Activated T-cell treated with anti-CD3 and anti-CD28 coated beads, Interleukin-2, amount 50 U/mL, for 72 hours (primary cell): ENCODE measurements around the gene DLST. TPM values are rescaled to one million over a fixed set of nuclear protein-coding genes. Genes with fewer than 3 reads are reported as not detected.

Source experiments
- ATAC-seq, 2 donors: fragments of 150-1000 bp; cut with Tn5 transposase; replicated peaks in 1 of 2; 2 replicates each; pipeline ENCODE4 v1.10.0; 2021; ENCODE audit warnings: moderate library complexity in 2 of 2, mild to moderate bottlenecking in 1 of 2
- DNase-seq, 2 donors: peaks; one replicate each; pipeline ENCODE4 v3.0.0; 2021 to 2022; ENCODE audit warnings: mixed read lengths in 1 of 2
- H3K27ac Mint-ChIP-seq: one replicate; pipeline ENCODE4 v1.8.0; 2022; ENCODE audit warnings: mild to moderate bottlenecking, moderate library complexity, mixed read lengths
- H3K27me3 Mint-ChIP-seq: one replicate; pipeline ENCODE4 v1.8.0; 2022; ENCODE audit warnings: low read depth, mixed read lengths
- H3K36me3 Mint-ChIP-seq, 2 donors: one replicate each; pipeline ENCODE4 v1.8.0; 2022; ENCODE audit warnings: mixed read lengths in 2 of 2, mild to moderate bottlenecking in 1 of 2; ENCODE audit not compliant: insufficient read depth in 2 of 2
- H3K4me1 Mint-ChIP-seq: one replicate; pipeline ENCODE4 v1.8.0; 2022; ENCODE audit warnings: low read depth, mixed read lengths
- H3K4me3 Mint-ChIP-seq, 2 donors: one replicate each; pipeline ENCODE4 v1.8.0; 2022; ENCODE audit warnings: mild to moderate bottlenecking in 2 of 2, mixed read lengths in 2 of 2, moderate library complexity in 2 of 2
- H3K9me3 Mint-ChIP-seq, 2 donors: one replicate each; pipeline ENCODE4 v1.8.0; 2022; ENCODE audit warnings: mixed read lengths in 2 of 2
- total RNA-seq, 2 donors: library from RNA; stranded (reverse); gene quantifications; one replicate each; pipeline ENCODE4 v1.2.3, GENCODE V29; 2022

DLST gene
- total RNA-seq, 2 donors from 2014 or later: 151 to 183 TPM

- DNase-seq: no peak
- no peak for ATAC-seq
- Mint-ChIP-seq H3K4me3 (no peak overlapping the region), H3K27me3 (no peaks in the 10 kb centered on the region), H3K27ac (no peak overlapping the region), H3K4me1 (peaks cover 17% of the 10 kb centered on the region), H3K36me3 (no peaks in the 10 kb centered on the region), H3K9me3 (no peaks in the 10 kb centered on the region)
These were observed 65.1 kb downstream of the DLST start for GRCh38 chr14:74946659-74947281.

GRCh38 chr14:74947353-74948227 is 65.9 kb downstream of the DLST start:
- Mint-ChIP-seq H3K9me3 (no peaks in the 10 kb centered on the region), H3K36me3 (no peaks in the 10 kb centered on the region), H3K4me1 (peaks cover 9% of the 10 kb centered on the region), H3K27ac (no peak overlapping the region), H3K4me3 (no peak overlapping the region), H3K27me3 (no peaks in the 10 kb centered on the region)
- ATAC-seq (no peak), DNase-seq (no peak)

GRCh38 chr14:74948228-74949175 is 66.8 kb downstream of the DLST start:
- DNase-seq (no peak), ATAC-seq (no peak)
- Mint-ChIP-seq H3K27me3 (peaks cover 3% of the 10 kb centered on the region), H3K4me3 (no peak overlapping the region), H3K4me1 (peaks cover 9% of the 10 kb centered on the region), H3K27ac (no peak overlapping the region), H3K36me3 (no peaks in the 10 kb centered on the region), H3K9me3 (no peaks in the 10 kb centered on the region)

- H3K27ac Mint-ChIP-seq: no peak overlapping the region
- no peaks in the 10 kb centered on the region for H3K36me3 Mint-ChIP-seq
- DNase-seq (no peak), ATAC-seq (no peak)
- H3K27me3 Mint-ChIP-seq: peaks cover 6% of the 10 kb centered on the region
- H3K4me3 Mint-ChIP-seq: no peak overlapping the region
- no peaks in the 10 kb centered on the region for H3K9me3 Mint-ChIP-seq
- H3K4me1 Mint-ChIP-seq: peaks cover 9% of the 10 kb centered on the region
These were observed 67.5 kb downstream of the DLST start for GRCh38 chr14:74949191-74949601.

GRCh38 chr14:74949859-74950573 is 68.3 kb downstream of the DLST start:
- Mint-ChIP-seq H3K4me1 (peaks cover 9% of the 10 kb centered on the region), H3K27me3 (peaks cover 6% of the 10 kb centered on the region), H3K36me3 (no peaks in the 10 kb centered on the region), H3K4me3 (no peak overlapping the region), H3K27ac (no peak overlapping the region), H3K9me3 (no peaks in the 10 kb centered on the region)
- DNase-seq (no peak), ATAC-seq (no peak)

GRCh38 chr14:74950795-74951442 is 69.2 kb downstream of the DLST start:
- peaks cover 6% of the 10 kb centered on the region for H3K27me3 Mint-ChIP-seq
- H3K4me1 Mint-ChIP-seq: peaks cover 9% of the 10 kb centered on the region
- DNase-seq: no peak
- H3K4me3 Mint-ChIP-seq: no peak overlapping the region
- H3K9me3 Mint-ChIP-seq: no peaks in the 10 kb centered on the region
- H3K36me3 Mint-ChIP-seq: no peaks in the 10 kb centered on the region
- no peak overlapping the region for H3K27ac Mint-ChIP-seq
- no peak for ATAC-seq

GRCh38 chr14:74951443-74952179 is 69.9 kb downstream of the DLST start:
- H3K36me3 Mint-ChIP-seq: no peaks in the 10 kb centered on the region
- H3K9me3 Mint-ChIP-seq: no peaks in the 10 kb centered on the region
- DNase-seq (no peak), ATAC-seq (no peak)
- H3K27me3 Mint-ChIP-seq: peaks cover 12% of the 10 kb centered on the region
- H3K4me1 Mint-ChIP-seq: peaks cover 2% of the 10 kb centered on the region
- H3K27ac Mint-ChIP-seq: no peak overlapping the region
- H3K4me3 Mint-ChIP-seq: no peak overlapping the region

GRCh38 chr14:74952180-74952665 is 70.5 kb downstream of the DLST start:
- H3K27me3 Mint-ChIP-seq: peaks cover 14% of the 10 kb centered on the region
- no peak for ATAC-seq
- DNase-seq: no peak
- H3K4me3 Mint-ChIP-seq: no peak overlapping the region
- H3K4me1 Mint-ChIP-seq: no peaks in the 10 kb centered on the region
- no peak overlapping the region for H3K27ac Mint-ChIP-seq
- no peaks in the 10 kb centered on the region for H3K36me3 Mint-ChIP-seq
- no peaks in the 10 kb centered on the region for H3K9me3 Mint-ChIP-seq

- H3K27ac Mint-ChIP-seq: no peak overlapping the region
These were observed 71.2 kb downstream of the DLST start for GRCh38 chr14:74952697-74953484.

More at GRCh38 chr14:74952697-74953484, 71.2 kb downstream of the DLST start:
- peaks cover 14% of the 10 kb centered on the region for H3K27me3 Mint-ChIP-seq
- DNase-seq (no peak), ATAC-seq (no peak)
- no peak overlapping the region for H3K4me3 Mint-ChIP-seq
- H3K36me3 Mint-ChIP-seq: no peaks in the 10 kb centered on the region
- H3K4me1 Mint-ChIP-seq: no peaks in the 10 kb centered on the region
- H3K9me3 Mint-ChIP-seq: no peaks in the 10 kb centered on the region
